ENCODE results near the gene KCNN2. TPM values are rescaled to one million over a fixed set of nuclear protein-coding genes. Genes with fewer than 3 reads are reported as not detected.

KCNN2 gene
- 0.17 and 0.28 TPM in 2 replicates for total RNA-seq (2021)
- percentile 3 among the genes with signal in this experiment for Bru-seq, nascent RNA
- BruChase-seq, experiment 1, labeled RNA remaining after a 2-hour chase, result percentile 1 among the genes with signal in this experiment
- BruChase-seq, experiment 2, labeled RNA remaining after a 6-hour chase, result percentile 1 among the genes with signal in this experiment
- long read RNA-seq, result 0 reads

DNA sequence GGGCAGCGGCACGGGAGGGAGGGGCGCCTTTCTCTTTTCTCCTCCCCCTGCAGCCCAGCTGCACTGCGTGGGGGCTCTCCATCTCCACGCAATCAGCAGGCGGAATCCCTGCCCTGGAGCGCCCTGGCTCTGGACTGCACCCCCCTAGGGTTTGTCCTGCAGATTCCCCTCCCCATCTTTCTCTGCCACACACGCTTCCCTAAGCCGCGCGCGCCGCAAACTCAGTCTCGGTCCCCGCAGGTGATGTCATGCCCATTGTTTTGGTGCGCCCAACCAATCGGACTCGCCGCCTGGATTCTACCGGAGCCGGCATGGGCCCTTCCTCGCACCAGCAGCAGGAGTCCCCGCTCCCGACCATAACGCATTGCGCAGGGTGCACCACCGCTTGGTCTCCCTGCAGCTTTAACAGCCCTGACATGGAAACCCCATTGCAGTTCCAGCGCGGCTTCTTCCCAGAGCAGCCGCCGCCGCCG, at the start of gene KCNN2:
Gene KCNN2 (plus strand): TSS at position 347 of the 473 bp plus-strand sequence. CDS start 70 bp downstream, at position 417.
- ChIA-PET POLR2A (ENCODE audit: low non-redundant PET) (no interaction called here), CTCF (no interaction called here)
- intact Hi-C loops (cut with micrococcal nuclease; ENCODE audit: unreplicated experiment), result loop anchor here (5.0 kb wide), 1 partner anchor 684 kb away; no protein-coding TSS in a partner anchor
- Histone ChIP-seq H3K9me3 (ENCODE audit: low read depth, low read length, poor library complexity, severe bottlenecking) (no peaks in the 10 kb centered on the region), H3K4me3 (ENCODE audit: low read depth, low read length, poor library complexity, severe bottlenecking) (peak within 1 kb of the TSS; percentile 49), H3K27ac (ENCODE audit: low read depth, low read length, poor library complexity, severe bottlenecking) (no peak within 1 kb of the TSS), H3K36me3 (ENCODE audit: insufficient read depth, low read length, poor library complexity, severe bottlenecking) (no peaks in the 10 kb centered on the region), H3K27me3 (replicated peaks; ENCODE audit: insufficient read depth, low read depth, low read length, poor library complexity) (peaks cover 83% of the 10 kb centered on the region), H3K4me1 (ENCODE audit: insufficient read depth, low read length, poor library complexity, severe bottlenecking) (no peaks in the 10 kb centered on the region)
- DNase-seq (ENCODE audit: low spot score), result peak; percentile 77
- TF ChIP-seq EZH2 (IDR thresholded peaks at IDR 0.05; ENCODE audit: borderline replicate concordance, low read depth, low read length, poor library complexity, severe bottlenecking), result peak; percentile 6
- TF ChIP-seq, protein P1, sequence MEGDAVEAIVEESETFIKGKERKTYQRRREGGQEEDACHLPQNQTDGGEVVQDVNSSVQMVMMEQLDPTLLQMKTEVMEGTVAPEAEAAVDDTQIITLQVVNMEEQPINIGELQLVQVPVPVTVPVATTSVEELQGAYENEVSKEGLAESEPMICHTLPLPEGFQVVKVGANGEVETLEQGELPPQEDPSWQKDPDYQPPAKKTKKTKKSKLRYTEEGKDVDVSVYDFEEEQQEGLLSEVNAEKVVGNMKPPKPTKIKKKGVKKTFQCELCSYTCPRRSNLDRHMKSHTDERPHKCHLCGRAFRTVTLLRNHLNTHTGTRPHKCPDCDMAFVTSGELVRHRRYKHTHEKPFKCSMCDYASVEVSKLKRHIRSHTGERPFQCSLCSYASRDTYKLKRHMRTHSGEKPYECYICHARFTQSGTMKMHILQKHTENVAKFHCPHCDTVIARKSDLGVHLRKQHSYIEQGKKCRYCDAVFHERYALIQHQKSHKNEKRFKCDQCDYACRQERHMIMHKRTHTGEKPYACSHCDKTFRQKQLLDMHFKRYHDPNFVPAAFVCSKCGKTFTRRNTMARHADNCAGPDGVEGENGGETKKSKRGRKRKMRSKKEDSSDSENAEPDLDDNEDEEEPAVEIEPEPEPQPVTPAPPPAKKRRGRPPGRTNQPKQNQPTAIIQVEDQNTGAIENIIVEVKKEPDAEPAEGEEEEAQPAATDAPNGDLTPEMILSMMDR (conservative IDR thresholded peaks at IDR 0.05; ENCODE audit: low read depth, low read length), result no peak
- BruUV-seq (replicated peaks), result no TSS peak

DNA sequence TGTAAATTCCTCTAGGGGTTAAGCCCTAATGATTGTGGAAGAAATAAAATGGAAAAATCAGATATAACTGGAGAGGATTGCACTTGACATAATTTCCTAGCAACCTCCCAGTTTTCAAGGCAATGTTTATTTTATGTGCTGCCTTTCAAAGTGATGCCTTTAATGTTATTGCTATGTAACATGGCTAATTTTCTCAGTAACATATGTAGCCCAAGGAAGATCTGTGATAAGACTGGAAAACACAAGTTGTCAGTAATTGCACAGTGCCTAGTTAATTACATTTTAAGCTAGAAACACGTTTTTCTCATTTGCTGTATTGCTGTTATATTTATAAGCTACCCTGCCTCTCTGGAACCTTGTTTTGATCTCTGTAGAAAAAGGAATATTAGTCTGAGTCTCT, 49.2 kb upstream of the KCNN2 start:
- ChIA-PET CTCF (no interaction called here), POLR2A (ENCODE audit: low non-redundant PET) (no interaction called here)
- Histone ChIP-seq H3K4me3 (ENCODE audit: low read depth, low read length, poor library complexity, severe bottlenecking) (no peak overlapping the region), H3K27ac (ENCODE audit: low read depth, low read length, poor library complexity, severe bottlenecking) (no peak overlapping the region), H3K4me1 (ENCODE audit: insufficient read depth, low read length, poor library complexity, severe bottlenecking) (no peaks in the 10 kb centered on the region), H3K27me3 (replicated peaks; ENCODE audit: insufficient read depth, low read depth, low read length, poor library complexity) (peaks cover 8% of the 10 kb centered on the region), H3K9me3 (ENCODE audit: low read depth, low read length, poor library complexity, severe bottlenecking) (no peaks in the 10 kb centered on the region), H3K36me3 (ENCODE audit: insufficient read depth, low read length, poor library complexity, severe bottlenecking) (no peaks in the 10 kb centered on the region)
- TF ChIP-seq EZH2 (IDR thresholded peaks at IDR 0.05; ENCODE audit: borderline replicate concordance, low read depth, low read length, poor library complexity, severe bottlenecking), result no peak
- TF ChIP-seq, protein P1 (conservative IDR thresholded peaks at IDR 0.05; ENCODE audit: low read depth, low read length), result no peak
- no TSS peak for BruUV-seq (replicated peaks)
- intact Hi-C loops (cut with micrococcal nuclease; ENCODE audit: unreplicated experiment), result no loop called here
- DNase-seq (ENCODE audit: low spot score), result no peak

DNA sequence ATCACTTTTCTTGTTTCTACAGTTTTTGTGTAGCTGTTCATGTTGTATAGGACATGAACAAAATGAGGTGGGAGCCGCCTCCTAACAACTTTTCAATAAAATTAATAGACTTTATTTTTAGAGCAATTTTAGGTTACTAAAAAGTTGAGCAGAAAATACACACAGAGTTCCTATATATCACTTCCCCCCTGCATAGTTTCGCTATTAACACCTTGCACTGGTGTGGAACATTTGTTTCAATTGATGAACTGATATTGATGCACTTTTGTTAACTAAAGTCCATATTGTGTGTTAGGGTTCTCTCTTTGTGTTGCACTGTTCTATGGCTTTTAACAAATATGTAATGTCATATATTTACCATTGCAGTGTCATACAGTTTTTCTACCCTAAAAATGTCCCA, 47.8 kb upstream of the KCNN2 start:
- no peaks in the 10 kb centered on the region for H3K36me3 ChIP-seq (ENCODE audit: insufficient read depth, low read length, poor library complexity, severe bottlenecking)
- no peaks in the 10 kb centered on the region for H3K9me3 ChIP-seq (ENCODE audit: low read depth, low read length, poor library complexity, severe bottlenecking)
- H3K27ac ChIP-seq (ENCODE audit: low read depth, low read length, poor library complexity, severe bottlenecking), result no peak overlapping the region
- no peak for DNase-seq (ENCODE audit: low spot score)
- ChIA-PET POLR2A (ENCODE audit: low non-redundant PET) (no interaction called here), CTCF (no interaction called here)
- no TSS peak for BruUV-seq (replicated peaks)
- peaks cover 8% of the 10 kb centered on the region for H3K27me3 ChIP-seq (replicated peaks; ENCODE audit: insufficient read depth, low read depth, low read length, poor library complexity)
- intact Hi-C loops (cut with micrococcal nuclease; ENCODE audit: unreplicated experiment), result no loop called here
- no peak overlapping the region for H3K4me3 ChIP-seq (ENCODE audit: low read depth, low read length, poor library complexity, severe bottlenecking)
- H3K4me1 ChIP-seq (ENCODE audit: insufficient read depth, low read length, poor library complexity, severe bottlenecking), result no peaks in the 10 kb centered on the region
- TF ChIP-seq, protein P1 (conservative IDR thresholded peaks at IDR 0.05; ENCODE audit: low read depth, low read length), result no peak
- TF ChIP-seq EZH2 (IDR thresholded peaks at IDR 0.05; ENCODE audit: borderline replicate concordance, low read depth, low read length, poor library complexity, severe bottlenecking), result no peak
